Stomach (tissue), 9 donors: ENCODE measurements around the gene TSC22D4. TPM values are rescaled to one million over a fixed set of nuclear protein-coding genes. Genes with fewer than 3 reads are reported as not detected.
"Not testable (repeated sequence)": the region's sequence is repeated elsewhere in the genome, so short reads cannot be mapped to it uniquely, and the experiment has no call there.

Source experiments
- DNase-seq, 2 donors: peaks; one replicate each; pipeline versions ENCODE4 v3.0.0 to v3.0.0-alpha.2; 2013 to 2019
- H3K27ac ChIP-seq, 5 donors: fragments of 200-600 bp in 4 of 5; sonication (generic) in 4 of 5; one replicate each; pipeline ENCODE4 v1.5.1; 2013 to 2019; ENCODE audit warnings: mild to moderate bottlenecking in 1 of 5, moderate library complexity in 1 of 5
- H3K27me3 ChIP-seq, 3 donors: fragments of 200-600 bp; sonication (generic); one replicate each; pipeline ENCODE4 v1.5.1; 2017 to 2019; ENCODE audit warnings: mixed run types in 1 of 3
- H3K36me3 ChIP-seq, 4 donors: fragments of 200-600 bp; sonication (generic); 1 replicate in 3 of 4; 2 replicates in 1 of 4; pipeline ENCODE4 v1.5.1; 2016 to 2019
- H3K4me1 ChIP-seq, 4 donors: fragments of 200-600 bp; sonication (generic); one replicate each; pipeline ENCODE4 v1.5.1; 2016 to 2019
- H3K4me3 ChIP-seq, 4 donors: fragments of 200-600 bp; sonication (generic) in 3 of 4; one replicate each; pipeline ENCODE4 v1.5.1; 2016 to 2019; ENCODE audit warnings: mild to moderate bottlenecking in 1 of 4
- H3K9me3 ChIP-seq, 4 donors: fragments of 200-600 bp; sonication (generic); one replicate each; pipeline ENCODE4 v1.5.1; 2016 to 2019
- CTCF ChIP-seq, 7 experiments: fragments of 450-650 bp in 4 of 7; fragments of 200-600 bp in 3 of 7; sonication (generic) in 3 of 7; IDR thresholded peaks; one replicate each; pipeline ENCODE4 v1.5.1; 2016 to 2019; ENCODE audit warnings: antibody characterized with exemption in 7 of 7, control low read depth in 2 of 7, mild to moderate bottlenecking in 1 of 7
- EP300 ChIP-seq: sonication (generic); formaldehyde crosslinking; IDR thresholded peaks from one replicate; pipeline ENCODE4 v1.6.1; 2017; ENCODE audit warnings: antibody characterized with exemption
- POLR2A ChIP-seq, 4 donors: fragments of 450-650 bp; IDR thresholded peaks; one replicate each; pipeline ENCODE4 v1.6.1; 2016; ENCODE audit warnings: antibody characterized with exemption in 4 of 4, control low read depth in 2 of 4, mild to moderate bottlenecking in 1 of 4, moderate library complexity in 1 of 4
- POLR2AphosphoS5 ChIP-seq, 3 donors: sonication (generic); formaldehyde crosslinking; IDR thresholded peaks; one replicate each; pipeline ENCODE4 v1.6.1; 2016; ENCODE audit warnings: antibody characterized with exemption in 3 of 3
- WGBS, 5 donors: extraction: QIAGEN DNeasy Blood & Tissue Kit in 3 of 5; methylation state at CpG; one replicate each; pipeline versions ENCODE4 v1.1.5 to v1.1.7; 2013 to 2018; 5-methylcytosine and 5-hydroxymethylcytosine counted together
- intact Hi-C: fragments of 100-400 bp; cut with DNase I; formaldehyde crosslinking; loops from one replicate; pipeline ENCODE4 v1.15.1; 2023; ENCODE audit warnings: low total_unique reads
- polyA plus RNA-seq, 3 donors: library from polyadenylated mRNA; stranded (reverse); fragments of 200-250 nt; gene quantifications; one replicate each; pipeline ENCODE4 v1.2.3, GENCODE V29; 2013
- total RNA-seq, 5 donors: library from RNA; depleted of rRNA; stranded (reverse); fragments of >200 nt; gene quantifications; one replicate each; pipeline versions ENCODE4 v1.1.0 to v1.2.3, GENCODE V29; 2014 to 2016
- donor health status: healthy with polysubstance abuse.
- donor health status: Bipolar disorder and iron deficiency.
- donor health status: healthy.

Gene TSC22D4
- total and polyA plus RNA-seq, 8 donors = 9.4 to 120 (median 31.5) TPM

GRCh38 chr7:100506356-100506923 is 27.4 kb upstream of the TSC22D4 start:
- DNase-seq = no peak
- Histone ChIP-seq H3K27ac (no peak overlapping the region), H3K4me1 (peaks cover 0 to 5% (median 2%) of the 10 kb centered on the region in 4 donors), H3K9me3 (no peaks in the 10 kb centered on the region), H3K27me3 (no peaks in the 10 kb centered on the region), H3K4me3 (no peak overlapping the region), H3K36me3 (no peaks in the 10 kb centered on the region)
- intact Hi-C loops = no loop called here
- 62 to 70% (median 67%) methylated on average over 8 of the region's 8 CpGs for WGBS, 5 donors
- no peak for TF ChIP-seq CTCF (IDR thresholded peaks at IDR 0.05)
- no peak for TF ChIP-seq EP300
- TF ChIP-seq POLR2A (IDR thresholded peaks at IDR 0.05) = no peak
- TF ChIP-seq POLR2AphosphoS5 (IDR thresholded peaks at IDR 0.05) = no peak

GRCh38 chr7:100504887-100505611 is 26.0 kb upstream of the TSC22D4 start:
- H3K36me3 ChIP-seq = no peaks in the 10 kb centered on the region
- intact Hi-C loops = no loop called here
- H3K4me1 ChIP-seq = peaks cover 0 to 5% (median 2%) of the 10 kb centered on the region in 4 donors
- DNase-seq = no peak
- no peaks in the 10 kb centered on the region for H3K27me3 ChIP-seq
- no peaks in the 10 kb centered on the region for H3K9me3 ChIP-seq
- no peak overlapping the region for H3K4me3 ChIP-seq
- H3K27ac ChIP-seq = no peak overlapping the region
- TF ChIP-seq POLR2A (IDR thresholded peaks at IDR 0.05) (no peak), EP300 (no peak), POLR2AphosphoS5 (IDR thresholded peaks at IDR 0.05) (no peak), CTCF (IDR thresholded peaks at IDR 0.05) (no peak)
- 87 to 92% (median 89%) methylated on average over 9 of the region's 9 CpGs for WGBS, 5 donors

DNA sequence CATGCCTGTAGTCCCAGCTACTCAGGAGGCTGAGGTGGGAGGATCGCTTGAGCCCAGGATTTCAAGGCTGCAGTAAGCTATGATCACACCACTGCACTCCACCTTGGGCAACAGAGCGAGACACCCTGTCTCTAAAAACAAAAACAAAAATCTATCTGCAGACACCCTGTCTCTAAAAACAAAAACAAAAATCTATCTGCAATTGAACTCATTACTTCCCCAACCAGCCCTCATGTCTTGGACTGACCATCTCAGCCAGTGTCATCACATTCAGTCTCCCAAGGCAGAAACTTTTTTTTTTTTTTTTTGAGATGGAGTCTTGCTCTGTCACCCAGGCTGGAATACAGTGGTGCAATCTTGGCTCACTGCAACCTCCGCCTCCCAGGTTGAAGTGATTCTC is 25.0 kb upstream of the TSC22D4 start:
- H3K4me1 ChIP-seq, H3K9me3 ChIP-seq, H3K27me3 ChIP-seq, H3K4me3 ChIP-seq, H3K27ac ChIP-seq, H3K36me3 ChIP-seq, intact Hi-C loops, DNase-seq: not testable (repeated sequence)
- 91 to 100% (median 93%) methylated on average over 3 of the region's 3 CpGs for WGBS, 5 donors

GRCh38 chr7:100500743-100501142 is 21.7 kb upstream of the TSC22D4 start:
- H3K4me3 ChIP-seq, intact Hi-C loops, H3K36me3 ChIP-seq, DNase-seq, H3K4me1 ChIP-seq, H3K27ac ChIP-seq, H3K9me3 ChIP-seq, H3K27me3 ChIP-seq: not testable (repeated sequence)
- WGBS, 5 donors = 86 to 97% (median 88%) methylated on average over 2 of the region's 2 CpGs

DNA sequence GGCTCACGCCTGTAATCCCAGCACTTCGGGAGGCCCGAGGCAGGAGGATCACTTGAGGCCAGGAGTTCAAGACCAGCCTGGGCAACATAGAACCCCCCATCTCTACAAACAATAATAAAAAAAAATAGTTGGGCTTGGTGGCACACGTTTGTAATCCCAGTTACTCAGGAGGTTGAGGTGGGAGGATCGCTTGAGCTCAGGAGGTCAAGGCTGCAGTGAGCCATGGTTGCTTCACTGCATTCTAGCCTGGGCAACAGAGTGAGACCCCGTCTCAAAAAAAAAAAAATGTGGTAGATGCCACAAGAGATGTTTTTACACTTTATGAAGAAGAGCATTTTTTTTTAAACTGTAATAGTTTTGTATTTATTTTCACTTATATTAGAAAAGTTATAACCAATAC is 17.5 kb upstream of the TSC22D4 start:
- WGBS, 5 donors = 76 to 83% (median 80%) methylated on average over 6 of the region's 6 CpGs

More for the DNA sequence above, 17.5 kb upstream of the TSC22D4 start:
- no peak overlapping the region for H3K27ac ChIP-seq
- no peaks in the 10 kb centered on the region for H3K36me3 ChIP-seq
- intact Hi-C loops = no loop called here
- peaks cover 11 to 14% (median 13%) of the 10 kb centered on the region in 4 donors for H3K4me1 ChIP-seq
- H3K4me3 ChIP-seq = no peak overlapping the region
- no peaks in the 10 kb centered on the region for H3K9me3 ChIP-seq
- peaks cover 0 to 14% (median 8%) of the 10 kb centered on the region in 3 donors for H3K27me3 ChIP-seq
- no peak for DNase-seq
- TF ChIP-seq CTCF (IDR thresholded peaks at IDR 0.05) = no peak
- no peak for TF ChIP-seq POLR2A (IDR thresholded peaks at IDR 0.05)
- TF ChIP-seq POLR2AphosphoS5 (IDR thresholded peaks at IDR 0.05) = no peak
- no peak for TF ChIP-seq EP300
